ENCODE data around the gene DCAF10. TPM values are rescaled to one million over a fixed set of nuclear protein-coding genes. Genes with fewer than 3 reads are reported as not detected.
"Not testable (repeated sequence)": the region's sequence is repeated elsewhere in the genome, so short reads cannot be mapped to it uniquely, and the experiment has no call there.

Gene DCAF10
- total RNA-seq, 2 experiments from 2014 or later, result 7.2 to 7.5 TPM

GRCh38 chr9:37801287-37801850 is 772 bp downstream of the DCAF10 start:
- no peaks in the 10 kb centered on the region for H3K27me3 Mint-ChIP-seq
- peaks cover 48% of the 10 kb centered on the region for H3K4me1 Mint-ChIP-seq (ENCODE audit: low read depth)
- H3K9me3 ChIP-seq (ENCODE audit: control insufficient read depth in 1 of 2, insufficient read depth in 1 of 2, low read length in 2 of 2), result no peaks in the 10 kb centered on the region
- peaks cover 24% of the 10 kb centered on the region for H3K4me1 ChIP-seq (ENCODE audit: insufficient read depth, low read length)
- intact Hi-C loops (cut with DNase I, micrococcal nuclease), result loop anchor here in 1 of 2 experiments (1.0 to 5.0 kb wide), 5 partner anchors 48 to 314 kb away; partner anchors contain the start of genes POLR1E, SHB, SLC25A51 and TRMT10B
- peak overlapping the region; percentile 95 for H3K4me3 Mint-ChIP-seq
- peaks cover 24% of the 10 kb centered on the region for H3K36me3 Mint-ChIP-seq (ENCODE audit: low read depth)
- no peaks in the 10 kb centered on the region for H3K36me3 ChIP-seq (ENCODE audit: insufficient read depth, low read length)
- peak overlapping the region; percentile 79 for H3K27ac Mint-ChIP-seq
- H3K9me3 Mint-ChIP-seq, result no peaks in the 10 kb centered on the region
- no peaks in the 10 kb centered on the region for H3K27me3 ChIP-seq (ENCODE audit: control insufficient read depth in 1 of 2, insufficient read depth in 2 of 2, low read length in 2 of 2)
- ATAC-seq (ENCODE audit: poor library complexity) (peak; percentile 13), DNase-seq (no peak)
- ChIA-PET POLR2A (interaction anchor here (1.5 to 5.1 kb wide), 2 partner anchors 17 to 102 kb away, joined by 4 to 46 read pairs; partner anchors contain the start of gene EXOSC3), CTCF (interaction anchor here (0.8 to 0.9 kb wide), 2 partner anchors 48 to 103 kb away, joined by 3 read pairs; no protein-coding TSS in a partner anchor)
- H3K4me3 ChIP-seq (ENCODE audit: low read length), result peak overlapping the region; percentile 93
- TF ChIP-seq, protein P1, sequence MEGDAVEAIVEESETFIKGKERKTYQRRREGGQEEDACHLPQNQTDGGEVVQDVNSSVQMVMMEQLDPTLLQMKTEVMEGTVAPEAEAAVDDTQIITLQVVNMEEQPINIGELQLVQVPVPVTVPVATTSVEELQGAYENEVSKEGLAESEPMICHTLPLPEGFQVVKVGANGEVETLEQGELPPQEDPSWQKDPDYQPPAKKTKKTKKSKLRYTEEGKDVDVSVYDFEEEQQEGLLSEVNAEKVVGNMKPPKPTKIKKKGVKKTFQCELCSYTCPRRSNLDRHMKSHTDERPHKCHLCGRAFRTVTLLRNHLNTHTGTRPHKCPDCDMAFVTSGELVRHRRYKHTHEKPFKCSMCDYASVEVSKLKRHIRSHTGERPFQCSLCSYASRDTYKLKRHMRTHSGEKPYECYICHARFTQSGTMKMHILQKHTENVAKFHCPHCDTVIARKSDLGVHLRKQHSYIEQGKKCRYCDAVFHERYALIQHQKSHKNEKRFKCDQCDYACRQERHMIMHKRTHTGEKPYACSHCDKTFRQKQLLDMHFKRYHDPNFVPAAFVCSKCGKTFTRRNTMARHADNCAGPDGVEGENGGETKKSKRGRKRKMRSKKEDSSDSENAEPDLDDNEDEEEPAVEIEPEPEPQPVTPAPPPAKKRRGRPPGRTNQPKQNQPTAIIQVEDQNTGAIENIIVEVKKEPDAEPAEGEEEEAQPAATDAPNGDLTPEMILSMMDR (IDR thresholded peaks at IDR 0.05), result no peak
- H3K27ac ChIP-seq (ENCODE audit: low read depth in 1 of 2, low read length in 2 of 2), result peak overlapping the region in 1 of 2 donors; percentile 60

DNA sequence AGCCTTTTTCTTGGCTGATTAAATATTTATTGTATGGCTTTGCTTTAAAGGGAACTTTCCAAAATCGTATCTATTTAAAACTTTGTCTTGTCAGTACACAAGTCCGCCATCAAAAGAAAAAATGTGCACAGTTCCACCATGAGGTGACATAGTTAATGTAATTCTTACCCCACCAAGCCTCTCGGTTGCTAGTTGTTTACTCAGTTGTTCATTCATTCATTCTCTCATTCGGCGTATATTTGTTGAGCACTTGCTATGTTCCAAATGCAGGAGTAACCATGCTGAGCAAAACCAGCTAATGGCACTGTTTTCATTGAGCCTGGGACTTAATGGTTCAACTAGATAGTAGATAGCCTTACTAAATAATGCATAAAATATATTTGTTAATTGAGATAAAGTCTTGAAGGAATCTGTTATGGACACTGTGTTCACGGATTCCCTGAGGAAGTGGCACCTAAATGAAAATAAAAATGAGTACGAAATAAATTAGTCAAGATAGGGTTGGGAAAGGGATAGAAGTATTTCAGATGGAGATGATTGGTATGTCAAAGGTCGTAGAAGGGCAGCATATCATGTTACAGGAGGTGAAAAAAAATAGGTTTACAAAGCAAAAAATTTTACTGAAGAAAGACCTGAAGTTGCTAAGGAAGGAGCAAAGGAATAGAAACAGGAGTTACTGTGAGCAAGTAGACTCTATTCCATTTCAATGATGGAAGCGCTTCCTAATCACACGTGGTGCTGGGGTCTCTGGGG is 1.5 kb downstream of the DCAF10 start:
- Histone ChIP-seq H3K4me1 (ENCODE audit: insufficient read depth, low read length) (peaks cover 24% of the 10 kb centered on the region), H3K27ac (ENCODE audit: low read depth in 1 of 2, low read length in 2 of 2) (no peak overlapping the region), H3K36me3 (ENCODE audit: insufficient read depth, low read length) (peaks cover 2% of the 10 kb centered on the region), H3K4me3 (ENCODE audit: low read length) (peak overlapping the region; percentile 93), H3K9me3 (ENCODE audit: control insufficient read depth in 1 of 2, insufficient read depth in 1 of 2, low read length in 2 of 2) (no peaks in the 10 kb centered on the region), H3K27me3 (ENCODE audit: control insufficient read depth in 1 of 2, insufficient read depth in 2 of 2, low read length in 2 of 2) (no peaks in the 10 kb centered on the region)
- ATAC-seq (ENCODE audit: poor library complexity), result no peak
- H3K4me3 Mint-ChIP-seq, result peak overlapping the region; percentile 95
- no peaks in the 10 kb centered on the region for H3K27me3 Mint-ChIP-seq
- DNase-seq, result no peak
- CTCF ChIA-PET, result no interaction called here
- TF ChIP-seq, protein P1 (IDR thresholded peaks at IDR 0.05), result no peak
- H3K27ac Mint-ChIP-seq, result peak overlapping the region; percentile 79
- H3K9me3 Mint-ChIP-seq, result no peaks in the 10 kb centered on the region
- intact Hi-C loops (cut with DNase I, micrococcal nuclease), result loop anchor here in 1 of 2 experiments (1.0 to 5.0 kb wide), 5 partner anchors 49 to 315 kb away; partner anchors contain the start of genes POLR1E, SHB, SLC25A51 and TRMT10B
- H3K36me3 Mint-ChIP-seq (ENCODE audit: low read depth), result peaks cover 28% of the 10 kb centered on the region
- H3K4me1 Mint-ChIP-seq (ENCODE audit: low read depth), result peaks cover 53% of the 10 kb centered on the region
- POLR2A ChIA-PET, result interaction anchor here (5.1 kb wide), 1 partner anchor 18 kb away, joined by 46 read pairs; the partner anchor contains the start of gene EXOSC3

DNA sequence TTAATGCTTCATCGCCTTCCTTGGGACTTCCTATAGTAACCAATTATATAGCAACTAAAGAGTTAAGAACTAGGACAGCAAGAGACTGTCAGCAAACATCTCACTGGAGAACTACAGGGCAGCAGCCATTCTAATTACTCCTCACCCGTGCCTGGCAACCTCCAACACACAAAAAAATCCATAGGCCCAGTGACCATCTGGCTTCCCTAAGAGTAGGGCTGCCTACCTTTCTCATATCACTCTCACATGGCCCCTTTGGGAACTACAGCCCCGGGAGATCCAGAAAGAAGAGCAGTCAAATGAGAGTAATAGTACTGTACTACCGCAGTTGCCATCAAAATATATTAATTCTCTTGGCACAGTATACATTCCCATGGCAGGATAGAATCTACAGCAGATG is 5.7 kb downstream of the DCAF10 start:
- Mint-ChIP-seq H3K4me3 (no peak overlapping the region), H3K4me1 (ENCODE audit: low read depth) (peaks cover 39% of the 10 kb centered on the region), H3K27ac (no peak overlapping the region), H3K27me3 (no peaks in the 10 kb centered on the region), H3K36me3 (ENCODE audit: low read depth) (peaks cover 20% of the 10 kb centered on the region), H3K9me3 (no peaks in the 10 kb centered on the region)
- Histone ChIP-seq H3K4me3 (ENCODE audit: low read length) (no peak overlapping the region), H3K27ac (ENCODE audit: low read depth in 1 of 2, low read length in 2 of 2) (no peak overlapping the region), H3K4me1 (ENCODE audit: insufficient read depth, low read length) (peaks cover 14% of the 10 kb centered on the region), H3K27me3 (ENCODE audit: control insufficient read depth in 1 of 2, insufficient read depth in 2 of 2, low read length in 2 of 2) (no peaks in the 10 kb centered on the region), H3K36me3 (ENCODE audit: insufficient read depth, low read length) (peaks cover 2% of the 10 kb centered on the region), H3K9me3 (ENCODE audit: control insufficient read depth in 1 of 2, insufficient read depth in 1 of 2, low read length in 2 of 2) (no peaks in the 10 kb centered on the region)
- CTCF ChIA-PET, result no interaction called here
- TF ChIP-seq, protein P1 (IDR thresholded peaks at IDR 0.05), result no peak
- ATAC-seq (ENCODE audit: poor library complexity), result no peak
- DNase-seq, result no peak
- intact Hi-C loops (cut with DNase I, micrococcal nuclease), result no loop called here
- POLR2A ChIA-PET, result no interaction called here

- Mint-ChIP-seq H3K4me1 (ENCODE audit: low read depth) (peaks cover 23% of the 10 kb centered on the region), H3K36me3 (ENCODE audit: low read depth) (peaks cover 23% of the 10 kb centered on the region)
- CTCF ChIA-PET, result interaction anchor here (0.7 kb wide), 1 partner anchor 30 kb away, joined by 3 read pairs; no protein-coding TSS in a partner anchor
- intact Hi-C loops (cut with DNase I, micrococcal nuclease); H3K36me3 ChIP-seq (ENCODE audit: insufficient read depth, low read length); H3K9me3 Mint-ChIP-seq; H3K4me3 Mint-ChIP-seq; H3K27ac ChIP-seq (ENCODE audit: low read depth in 1 of 2, low read length in 2 of 2); H3K4me1 ChIP-seq (ENCODE audit: insufficient read depth, low read length); ATAC-seq (ENCODE audit: poor library complexity); H3K27me3 ChIP-seq (ENCODE audit: control insufficient read depth in 1 of 2, insufficient read depth in 2 of 2, low read length in 2 of 2); H3K27me3 Mint-ChIP-seq; H3K4me3 ChIP-seq (ENCODE audit: low read length); H3K9me3 ChIP-seq (ENCODE audit: control insufficient read depth in 1 of 2, insufficient read depth in 1 of 2, low read length in 2 of 2); DNase-seq; H3K27ac Mint-ChIP-seq: not testable (repeated sequence)
- POLR2A ChIA-PET, result interaction anchor here (0.7 kb wide), 1 partner anchor 32 kb away, joined by 4 read pairs; no protein-coding TSS in a partner anchor
Measured at GRCh38 chr9:37809676-37810075, 9.1 kb downstream of the DCAF10 start.
